GM19043 (cell line): ENCODE results near the gene FBN2.
"Not testable (repeated sequence)": the region's sequence is repeated elsewhere in the genome, so short reads cannot be mapped to it uniquely, and the experiment has no call there.

Source experiments
- ATAC-seq: cut with Tn5 transposase; IDR thresholded peaks from one replicate; pipeline ENCODE4 v1.9.1; 2021; ENCODE audit warnings: low read depth; ENCODE audit not compliant: unreplicated experiment

FBN2 gene

GRCh38 chr5:128483738-128484137, 54.3 kb downstream of the FBN2 start:
- no peak for ATAC-seq

GRCh38 chr5:128480906-128481633, 57.0 kb downstream of the FBN2 start:
- ATAC-seq = no peak

GRCh38 chr5:128480158-128480557, 57.9 kb downstream of the FBN2 start:
- ATAC-seq = no peak

- ATAC-seq = no peak
These were observed 59.4 kb downstream of the FBN2 start for GRCh38 chr5:128478386-128479368.

- ATAC-seq = no peak
These were observed 60.1 kb downstream of the FBN2 start for GRCh38 chr5:128477944-128478343.

GRCh38 chr5:128475693-128476092, 62.4 kb downstream of the FBN2 start:
- ATAC-seq = no peak

GRCh38 chr5:128472919-128473318, 65.1 kb downstream of the FBN2 start:
- no peak for ATAC-seq

- no peak for ATAC-seq
These were observed 66.0 kb downstream of the FBN2 start for GRCh38 chr5:128472036-128472435.

GRCh38 chr5:128470663-128471062, 67.4 kb downstream of the FBN2 start:
- no peak for ATAC-seq

- ATAC-seq = no peak
These were observed 68.1 kb downstream of the FBN2 start for GRCh38 chr5:128469912-128470311.

- ATAC-seq = no peak
These were observed 71.1 kb downstream of the FBN2 start for GRCh38 chr5:128466980-128467379.

GRCh38 chr5:128466554-128466953, 71.5 kb downstream of the FBN2 start:
- ATAC-seq = no peak

- ATAC-seq = no peak
These were observed 73.4 kb downstream of the FBN2 start for GRCh38 chr5:128464596-128464995.

GRCh38 chr5:128462330-128462729, 75.7 kb downstream of the FBN2 start:
- no peak for ATAC-seq

- ATAC-seq = not testable (repeated sequence)
These were observed 80.7 kb downstream of the FBN2 start for GRCh38 chr5:128457147-128457915.

- no peak for ATAC-seq
These were observed 82.1 kb downstream of the FBN2 start for GRCh38 chr5:128455841-128456361.

GRCh38 chr5:128453121-128453520, 84.9 kb downstream of the FBN2 start:
- no peak for ATAC-seq

GRCh38 chr5:128447224-128447623, 90.8 kb downstream of the FBN2 start:
- not testable (repeated sequence) for ATAC-seq

- no peak for ATAC-seq
These were observed 96.1 kb downstream of the FBN2 start for GRCh38 chr5:128441941-128442350.

- no peak for ATAC-seq
These were observed 96.9 kb downstream of the FBN2 start for GRCh38 chr5:128441165-128441564.
